Panc1 (cell line): ENCODE measurements around the gene EPHA6. TPM values are rescaled to one million over a fixed set of nuclear protein-coding genes. Genes with fewer than 3 reads are reported as not detected.

Source experiments
- ATAC-seq: fragments of 200-7000 bp; cut with Tn5 transposase; 2 replicates; pipeline ENCODE4 v1.9.1; 2020; ENCODE audit warnings: mild to moderate bottlenecking, moderate library complexity
- BruUV-seq: library from RNA; stranded (reverse); fragments of 400-500 nt; replicated peaks from 2 replicates; lab custom pipeline; 2021; lab: Mats Ljungman, UMichigan
- CTCF ChIA-PET: fragments of 300-600 bp; sonication (Branson Sonifier 250); formaldehyde crosslinking; loops from one replicate; lab custom pipeline; 2022; ENCODE audit warnings: antibody characterized with exemption; lab: Charles Lee
- POLR2A ChIA-PET: fragments of 300-600 bp; sonication (Branson Sonifier 250); formaldehyde crosslinking; loops from one replicate; lab custom pipeline; 2022; ENCODE audit warnings: antibody characterized with exemption; lab: Charles Lee
- DNase-seq: peaks from one replicate; pipeline ENCODE4 v3.0.0-alpha.2; 2010; ENCODE audit warnings: low read depth, low spot score
- H3K27ac ChIP-seq: 2 replicates; pipeline ENCODE4 v1.5.1; 2011; ENCODE audit warnings: mild to moderate bottlenecking, low read length, inconsistent platforms
- H3K27me3 ChIP-seq: fragments of 200-500 bp; sonication (Bioruptor generic); 2 replicates; pipeline ENCODE4 v1.6.0; 2014; ENCODE audit warnings: low read length, inconsistent platforms; ENCODE audit not compliant: control insufficient read depth, insufficient read depth
- H3K36me3 ChIP-seq: fragments of 200-500 bp; sonication (Bioruptor generic); 2 replicates; pipeline ENCODE4 v1.5.1; 2014; ENCODE audit warnings: inconsistent platforms, mild to moderate bottlenecking, low read length, moderate library complexity; ENCODE audit not compliant: control insufficient read depth, insufficient read depth
- H3K4me1 ChIP-seq: 2 replicates; pipeline ENCODE4 v1.5.1; 2011; ENCODE audit warnings: inconsistent platforms, mild to moderate bottlenecking, low read length, moderate library complexity; ENCODE audit not compliant: control insufficient read depth, insufficient read depth
- H3K4me3 ChIP-seq, 2 experiments: 2 replicates each; pipeline ENCODE4 v1.5.1; 2011 to 2012; ENCODE audit warnings: low read depth in 2 of 2, low read length in 2 of 2, mild to moderate bottlenecking in 2 of 2, inconsistent platforms in 1 of 2, moderate library complexity in 1 of 2
- H3K9me3 ChIP-seq: fragments of 200-500 bp; sonication (Bioruptor generic); 2 replicates; pipeline ENCODE4 v1.5.1; 2014; ENCODE audit warnings: low read depth, mild to moderate bottlenecking, inconsistent platforms, low read length, moderate library complexity; ENCODE audit not compliant: control insufficient read depth, insufficient read depth
- CTCF ChIP-seq: fragments of 450-650 bp; IDR thresholded peaks from 2 replicates; pipeline ENCODE4 v1.5.1; 2017; ENCODE audit warnings: mild to moderate bottlenecking
- POLR2AphosphoS5 ChIP-seq: IDR thresholded peaks from 2 replicates; pipeline ENCODE4 v1.6.1; 2012; ENCODE audit warnings: mild to moderate bottlenecking, low read depth, low read length, moderate library complexity
- REST ChIP-seq, 2 experiments: IDR thresholded peaks; 2 replicates each; pipeline ENCODE4 v1.6.1; 2011 to 2012; ENCODE audit warnings: low read depth in 2 of 2, control low read depth in 1 of 2, low read length in 1 of 2, mild to moderate bottlenecking in 1 of 2, moderate library complexity in 1 of 2; ENCODE audit not compliant: insufficient read depth in 1 of 2
- SIN3A ChIP-seq: IDR thresholded peaks from 2 replicates; pipeline ENCODE4 v1.6.1; 2012; ENCODE audit warnings: low read depth, mild to moderate bottlenecking, low read length, moderate library complexity, borderline replicate concordance; ENCODE audit not compliant: insufficient read depth
- TCF7L2 ChIP-seq: IDR thresholded peaks from 2 replicates; pipeline ENCODE4 v1.6.1; 2011; ENCODE audit warnings: mild to moderate bottlenecking, low read depth, low read length, inconsistent platforms
- in situ Hi-C: cut with HindIII; loops from 2 replicates; pipeline ENCODE4 v1.10.0; 2016; ENCODE audit warnings: low sequenced_read_pairs, low pct_unique_long_range_greater_than_20kb
- intact Hi-C: fragments of 100-400 bp; cut with micrococcal nuclease; formaldehyde crosslinking; loops from one replicate; pipeline ENCODE4 v1.10.0; 2022; ENCODE audit not compliant: unreplicated experiment
- total RNA-seq: library from RNA; stranded (reverse); gene quantifications from one replicate; pipeline ENCODE4 v1.2.1, GENCODE V29; 2021; ENCODE audit not compliant: unreplicated experiment

EPHA6 gene
- total RNA-seq, 1 experiment from 2014 or later = 0.57 TPM

GRCh38 chr3:97691354-97691753, 877.0 kb downstream of the EPHA6 start:
- no peaks in the 10 kb centered on the region for H3K27me3 ChIP-seq
- H3K36me3 ChIP-seq = no peaks in the 10 kb centered on the region
- POLR2A ChIA-PET = no interaction called here
- BruUV-seq = no TSS peak
- CTCF ChIA-PET = no interaction called here
- no peak overlapping the region for H3K4me3 ChIP-seq
- in situ Hi-C loops (no loop called here), intact Hi-C loops (loop anchor here (10.0 kb wide), 1 partner anchor 57 kb away; no protein-coding TSS in a partner anchor)
- H3K27ac ChIP-seq = no peak overlapping the region
- H3K4me1 ChIP-seq = no peaks in the 10 kb centered on the region
- TF ChIP-seq TCF7L2 (no peak), POLR2AphosphoS5 (no peak), REST (IDR thresholded peaks at IDR 0.05; ENCODE audit: insufficient read depth in 1 of 2, low read depth in 2 of 2, low read length in 1 of 2) (no peak), CTCF (no peak), SIN3A (no peak)
- DNase-seq (no peak), ATAC-seq (no peak)
- no peaks in the 10 kb centered on the region for H3K9me3 ChIP-seq

GRCh38 chr3:97692389-97692788, 878.0 kb downstream of the EPHA6 start:
- no peak for ATAC-seq
- Histone ChIP-seq H3K27ac (no peak overlapping the region), H3K4me1 (no peaks in the 10 kb centered on the region), H3K27me3 (no peaks in the 10 kb centered on the region), H3K9me3 (no peaks in the 10 kb centered on the region), H3K4me3 (no peak overlapping the region), H3K36me3 (no peaks in the 10 kb centered on the region)
- no TSS peak for BruUV-seq
- in situ Hi-C loops = no loop called here
- ChIA-PET POLR2A (no interaction called here), CTCF (no interaction called here)
- TF ChIP-seq CTCF (no peak), TCF7L2 (no peak), POLR2AphosphoS5 (no peak), REST (IDR thresholded peaks at IDR 0.05; ENCODE audit: insufficient read depth in 1 of 2, low read depth in 2 of 2, low read length in 1 of 2) (no peak), SIN3A (no peak)
- intact Hi-C loops = loop anchor here (10.0 kb wide), 1 partner anchor 58 kb away; no protein-coding TSS in a partner anchor
- no peak for DNase-seq
